Measurements from ENCODE around the gene C16orf54.

C16orf54 gene

GRCh38 chr16:29702269-29702668 is 43.5 kb downstream of the C16orf54 start:
- DNase-seq (ENCODE audit: low read depth) = no peak

GRCh38 chr16:29701214-29701555 is 44.6 kb downstream of the C16orf54 start:
- no peak for DNase-seq (ENCODE audit: low read depth)
- H3K4me3 ChIP-seq (ENCODE audit: control insufficient read depth, low read depth, low read length) = no peak overlapping the region
- TF ChIP-seq CTCF (IDR thresholded peaks at IDR 0.05; ENCODE audit: control insufficient read depth, insufficient read depth, low read depth, low read length, missing control alignments) = no peak

More at GRCh38 chr16:29702269-29702668, 43.5 kb downstream of the C16orf54 start:
- TF ChIP-seq CTCF (IDR thresholded peaks at IDR 0.05; ENCODE audit: control insufficient read depth, insufficient read depth, low read depth, low read length, missing control alignments) = no peak
- no peak overlapping the region for H3K4me3 ChIP-seq (ENCODE audit: control insufficient read depth, low read depth, low read length)

GRCh38 chr16:29700253-29700987 is 45.4 kb downstream of the C16orf54 start:
- DNase-seq (ENCODE audit: low read depth) = peak; percentile 66
- no peak overlapping the region for H3K4me3 ChIP-seq (ENCODE audit: control insufficient read depth, low read depth, low read length)
- TF ChIP-seq CTCF (IDR thresholded peaks at IDR 0.05; ENCODE audit: control insufficient read depth, insufficient read depth, low read depth, low read length, missing control alignments) = peak; percentile 93

GRCh38 chr16:29699324-29700219 is 46.2 kb downstream of the C16orf54 start:
- H3K4me3 ChIP-seq (ENCODE audit: control insufficient read depth, low read depth, low read length) = no peak overlapping the region
- no peak for TF ChIP-seq CTCF (IDR thresholded peaks at IDR 0.05; ENCODE audit: control insufficient read depth, insufficient read depth, low read depth, low read length, missing control alignments)
- DNase-seq (ENCODE audit: low read depth) = no peak

- DNase-seq (ENCODE audit: low read depth) = no peak
- no peak for TF ChIP-seq CTCF (IDR thresholded peaks at IDR 0.05; ENCODE audit: control insufficient read depth, insufficient read depth, low read depth, low read length, missing control alignments)
- no peak overlapping the region for H3K4me3 ChIP-seq (ENCODE audit: control insufficient read depth, low read depth, low read length)
Observed at GRCh38 chr16:29698484-29699323, 47.1 kb downstream of the C16orf54 start.

GRCh38 chr16:29698042-29698441 is 47.7 kb downstream of the C16orf54 start:
- no peak for TF ChIP-seq CTCF (IDR thresholded peaks at IDR 0.05; ENCODE audit: control insufficient read depth, insufficient read depth, low read depth, low read length, missing control alignments)
- H3K4me3 ChIP-seq (ENCODE audit: control insufficient read depth, low read depth, low read length) = no peak overlapping the region
- no peak for DNase-seq (ENCODE audit: low read depth)

All from AG09309 (cell line).